H1 (cell line): ENCODE results near the gene C19orf73. TPM values are rescaled to one million over a fixed set of nuclear protein-coding genes. Genes with fewer than 3 reads are reported as not detected.

Experiments used
- CTCF ChIA-PET: fragments of 300-600 bp; sonication (Branson Sonifier 250); formaldehyde crosslinking; loops from one replicate; lab custom pipeline; 2021; ENCODE audit not compliant: partially characterized antibody; lab: Charles Lee
- POLR2A ChIA-PET: fragments of 300-600 bp; sonication (Branson Sonifier 250); formaldehyde crosslinking; loops from one replicate; lab custom pipeline; 2021; ENCODE audit warnings: inconsistent platforms; ENCODE audit not compliant: partially characterized antibody; lab: Charles Lee
- DNase-seq, 2 experiments: peaks; one replicate each; pipeline versions ENCODE4 v3.0.0 to v3.0.0-alpha.2; 2010 to 2022; ENCODE audit warnings: low spot score in 2 of 2, low read depth in 1 of 2, mixed read lengths in 1 of 2
- FAIRE-seq: peaks from 2 replicates; lab custom pipeline; 2011; peaks lifted over from hg19 to GRCh38; lab: Jason Lieb, UNC
- H2AFZ ChIP-seq: 2 replicates; pipeline ENCODE4 v1.8.1; 2012; ENCODE audit warnings: low read length, inconsistent platforms
- H2AK5ac ChIP-seq: 2 replicates; pipeline ENCODE4 v1.6.1; 2013; ENCODE audit warnings: low read depth, low read length
- H2BK120ac ChIP-seq: replicated peaks from 2 replicates; pipeline ENCODE3; 2013; ENCODE audit warnings: low read depth, low read length, inconsistent platforms
- H2BK12ac ChIP-seq: 2 replicates; pipeline ENCODE4 v1.6.1; 2013; ENCODE audit warnings: low read depth, low read length
- H2BK15ac ChIP-seq: 2 replicates; pipeline ENCODE4 v1.6.1; 2013; ENCODE audit warnings: low read length
- H2BK20ac ChIP-seq: 2 replicates; pipeline ENCODE4 v1.6.1; 2013; ENCODE audit warnings: low read length
- H2BK5ac ChIP-seq: 2 replicates; pipeline ENCODE4 v1.6.1; 2013; ENCODE audit warnings: low read depth, low read length
- H3K14ac ChIP-seq: 2 replicates; pipeline ENCODE4 v1.6.1; 2013; ENCODE audit warnings: inconsistent platforms; ENCODE audit not compliant: insufficient read length
- H3K18ac ChIP-seq: 2 replicates; pipeline ENCODE4 v1.6.1; 2013; ENCODE audit warnings: low read length; ENCODE audit errors: extremely low read depth
- H3K23ac ChIP-seq: 2 replicates; pipeline ENCODE4 v1.6.1; 2013; ENCODE audit warnings: inconsistent platforms; ENCODE audit not compliant: insufficient read length
- H3K23me2 ChIP-seq: 2 replicates; pipeline ENCODE4 v1.6.1; 2013; ENCODE audit warnings: low read depth, low read length
- H3K27ac ChIP-seq: 2 replicates; pipeline ENCODE4 v1.6.1; 2011; ENCODE audit warnings: low read depth, low read length, inconsistent platforms
- H3K27me3 ChIP-seq, 4 experiments: replicated peaks in 1 of 4; 1 replicate in 1 of 4; 2 replicates in 3 of 4; pipeline versions ENCODE4 v1.6.1 to v1.8.1; 2011 to 2013; ENCODE audit warnings: low read length in 3 of 4, mild to moderate bottlenecking in 3 of 4, inconsistent platforms in 2 of 4, mixed read lengths in 2 of 4, moderate library complexity in 1 of 4; ENCODE audit not compliant: control insufficient read depth in 3 of 4, insufficient read depth in 3 of 4; ENCODE audit errors: extremely low read depth in 1 of 4
- H3K36me3 ChIP-seq, 4 experiments: 2 replicates each; pipeline versions ENCODE4 v1.6.1 to v1.8.1; 2011 to 2013; ENCODE audit warnings: mild to moderate bottlenecking in 4 of 4, low read length in 3 of 4, moderate library complexity in 2 of 4, control low read depth in 1 of 4, inconsistent platforms in 1 of 4; ENCODE audit not compliant: insufficient read depth in 4 of 4, control insufficient read depth in 2 of 4
- H3K4ac ChIP-seq: replicated peaks from 2 replicates; pipeline ENCODE3; 2013; ENCODE audit warnings: low read length, low read depth, mixed read lengths, inconsistent platforms; ENCODE audit not compliant: insufficient read length
- H3K4me1 ChIP-seq, 4 experiments: replicated peaks in 1 of 4; 1 replicate in 1 of 4; 2 replicates in 3 of 4; pipeline versions ENCODE4 v1.6.1 to v1.8.1; 2011 to 2013; ENCODE audit warnings: low read length in 3 of 4, inconsistent platforms in 2 of 4, mixed read lengths in 1 of 4; ENCODE audit not compliant: insufficient read depth in 4 of 4, control insufficient read depth in 3 of 4
- H3K4me2 ChIP-seq, 2 experiments: 2 replicates each; pipeline versions ENCODE4 v1.6.1 to v1.8.1; 2011 to 2013; ENCODE audit warnings: low read depth in 2 of 2, low read length in 2 of 2, control low read depth in 1 of 2, inconsistent platforms in 1 of 2, mild to moderate bottlenecking in 1 of 2; ENCODE audit not compliant: insufficient read depth in 1 of 2
- H3K4me3 ChIP-seq, 4 experiments: fragments of 200-600, 300-600 bp in 1 of 4; sonication (generic), shearing (Covaris generic), sonication (Bioruptor Twin) in 1 of 4; 2 replicates each; pipeline versions ENCODE4 v1.5.1 to v1.8.1; 2011 to 2016; ENCODE audit warnings: low read length in 4 of 4, low read depth in 3 of 4, control low read depth in 2 of 4, inconsistent platforms in 2 of 4, mild to moderate bottlenecking in 2 of 4, mixed read lengths in 1 of 4, moderate library complexity in 1 of 4; ENCODE audit not compliant: insufficient read depth in 2 of 4; ENCODE audit errors: extremely low read depth in 1 of 4
- H3K56ac ChIP-seq: replicated peaks from 2 replicates; pipeline ENCODE3; 2013; ENCODE audit warnings: low read depth, mild to moderate bottlenecking, mixed read lengths, low read length, inconsistent platforms; ENCODE audit not compliant: insufficient read length
- H3K79me1 ChIP-seq: 2 replicates; pipeline ENCODE4 v1.6.1; 2013; ENCODE audit warnings: low read depth, low read length, control low read depth
- H3K79me2 ChIP-seq, 2 experiments: 2 replicates each; pipeline versions ENCODE4 v1.6.1 to v1.8.1; 2012 to 2013; ENCODE audit warnings: low read length in 2 of 2, mild to moderate bottlenecking in 2 of 2, inconsistent platforms in 1 of 2; ENCODE audit not compliant: insufficient read depth in 2 of 2, control insufficient read depth in 1 of 2
- H3K9ac ChIP-seq, 4 experiments: replicated peaks in 1 of 4; 1 replicate in 1 of 4; 2 replicates in 3 of 4; pipeline versions ENCODE4 v1.6.1 to v1.8.1; 2011 to 2013; ENCODE audit warnings: low read depth in 3 of 4, low read length in 3 of 4, control low read depth in 2 of 4, mild to moderate bottlenecking in 2 of 4, moderate library complexity in 2 of 4, inconsistent platforms in 1 of 4; ENCODE audit errors: extremely low read depth in 1 of 4
- H3K9me3 ChIP-seq, 2 experiments: 2 replicates each; pipeline versions ENCODE4 v1.6.1 to v1.8.1; 2012 to 2013; ENCODE audit warnings: mild to moderate bottlenecking in 2 of 2, moderate library complexity in 2 of 2, control low read depth in 1 of 2, inconsistent platforms in 1 of 2, low read depth in 1 of 2, low read length in 1 of 2, mixed read lengths in 1 of 2; ENCODE audit not compliant: insufficient read depth in 2 of 2
- H4K20me1 ChIP-seq, 2 experiments: replicated peaks in 1 of 2; 2 replicates each; pipeline versions ENCODE3 to v1.8.1; 2011 to 2013; ENCODE audit warnings: inconsistent platforms in 2 of 2, low read length in 2 of 2, mild to moderate bottlenecking in 1 of 2; ENCODE audit not compliant: insufficient read depth in 2 of 2, control insufficient read depth in 1 of 2
- H4K5ac ChIP-seq: 2 replicates; pipeline ENCODE4 v1.6.1; 2013; ENCODE audit warnings: low read length, low read depth, mixed read lengths, inconsistent platforms; ENCODE audit not compliant: insufficient read length
- H4K8ac ChIP-seq: 2 replicates; pipeline ENCODE4 v1.8.0; 2013; ENCODE audit warnings: mild to moderate bottlenecking, moderate library complexity, low read length, inconsistent platforms; ENCODE audit not compliant: insufficient read depth; ENCODE audit errors: extremely low read depth
- H4K91ac ChIP-seq: replicated peaks from 2 replicates; pipeline ENCODE3; 2013; ENCODE audit warnings: low read length, mixed read lengths, inconsistent platforms; ENCODE audit not compliant: insufficient read length
- CHD2 ChIP-seq: IDR thresholded peaks from 2 replicates; pipeline ENCODE4 v1.6.1; 2012; ENCODE audit warnings: low read length, improper control_type of control experiment
- KDM1A ChIP-seq: fragments of 200-600, 300-600 bp; sonication (generic); IDR thresholded peaks from 2 replicates; pipeline ENCODE4 v1.7.1; 2016; ENCODE audit warnings: mild to moderate bottlenecking, low read length, borderline replicate concordance
- POU5F1 ChIP-seq: IDR thresholded peaks from 2 replicates; pipeline ENCODE4 v1.6.1; 2011; ENCODE audit warnings: low read depth, mild to moderate bottlenecking, low read length, moderate library complexity
- RAD21 ChIP-seq, 2 experiments: IDR thresholded peaks in 1 of 2; conservative IDR thresholded peaks in 1 of 2; 2 replicates each; pipeline ENCODE4 v1.6.1; 2011; ENCODE audit warnings: low read depth in 2 of 2, low read length in 2 of 2, improper control_type of control experiment in 1 of 2, inconsistent platforms in 1 of 2, mild to moderate bottlenecking in 1 of 2, moderate library complexity in 1 of 2
- RBBP5 ChIP-seq: IDR thresholded peaks from 2 replicates; pipeline ENCODE4 v1.7.1; 2012; ENCODE audit warnings: low read depth, mild to moderate bottlenecking, inconsistent platforms, low read length, moderate library complexity, borderline replicate concordance
- RXRA ChIP-seq: IDR thresholded peaks from 2 replicates; pipeline ENCODE4 v1.6.1; 2011; ENCODE audit warnings: low read depth, mild to moderate bottlenecking, low read length, moderate library complexity; ENCODE audit not compliant: insufficient read depth
- SIX5 ChIP-seq: IDR thresholded peaks from 2 replicates; pipeline ENCODE4 v1.6.1; 2011; ENCODE audit warnings: mild to moderate bottlenecking, low read depth, low read length
- YY1 ChIP-seq: IDR thresholded peaks from 2 replicates; pipeline ENCODE4 v1.6.1; 2011; ENCODE audit warnings: low read depth, mild to moderate bottlenecking, low read length
- WGBS, 2 experiments: shearing (Covaris generic) in 1 of 2; methylation state at CpG; one replicate each; pipeline versions ENCODE4 v1.1.6 to v1.1.7; 2013 to 2015; ENCODE audit warnings: low lambda C conversion rate in 2 of 2, mixed read lengths in 2 of 2, inconsistent platforms in 1 of 2, low coverage in 1 of 2, missing lambda C conversion rate in 1 of 2; ENCODE audit not compliant: insufficient replicate concordance in 2 of 2, insufficient coverage in 1 of 2, insufficient read length in 1 of 2; ENCODE audit errors: extremely low coverage in 1 of 2, missing lambda C conversion rate in 1 of 2; 5-methylcytosine and 5-hydroxymethylcytosine counted together
- polyA plus RNA-seq, 7 experiments: library from polyadenylated mRNA; depleted of rRNA in 3 of 7; stranded (reverse) in 5 of 7; unstranded in 2 of 7; fragments of >200 nt in 5 of 7; fragments of 200-250 nt in 2 of 7; gene quantifications; 1 replicate in 5 of 7; 2 replicates in 1 of 7; 4 replicates in 1 of 7; pipeline versions ENCODE4 v1.2.1 to v1.2.3, GENCODE V29; 2011 to 2013; ENCODE audit warnings: missing spikeins in 2 of 7, mixed read lengths in 2 of 7
- total RNA-seq: library from RNA; stranded (reverse); fragmentation: NEBNext Ultra II Directional; extraction: Animal tissue kit (Norgen Biotek cat#: 25700); gene quantifications from 2 replicates; pipeline ENCODE4 v1.2.1, GENCODE V29; 2021

The C19orf73 gene
- total and polyA plus RNA-seq, 2 of the 8 experiments (the other 6 are each of a cell fraction or from before 2014, with no cell fraction given) = 2.5 to 4.6 TPM

DNA sequence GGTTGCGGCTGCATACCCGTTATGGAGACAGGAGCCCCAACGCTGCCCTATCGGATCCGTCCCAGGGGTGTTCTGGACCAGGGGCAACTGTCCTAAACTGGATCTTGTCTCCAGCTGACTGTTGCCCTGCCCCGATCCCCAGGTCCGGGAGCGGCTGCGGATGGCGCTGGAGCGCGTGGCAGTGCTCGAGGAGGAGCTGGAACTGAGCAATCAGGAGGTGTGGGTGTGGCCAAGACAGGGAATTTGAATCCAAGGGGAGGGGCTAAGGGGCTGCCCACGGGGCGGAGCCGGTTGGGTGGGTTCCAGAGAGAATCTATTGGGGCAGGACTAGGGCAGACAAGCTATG, 10.3 kb upstream of the C19orf73 start:
- peak overlapping the region; percentile 93 to 98 for H3K4me2 ChIP-seq
- H4K20me1 ChIP-seq = peaks cover 0 to 2% of the 10 kb centered on the region in 2 experiments
- WGBS, 2 experiments = 75% methylated on average over 16 of the region's 16 CpGs; no CpG with 5 or more reads in 1 of the 2 experiments
- no peak overlapping the region for H3K23ac ChIP-seq
- no peak overlapping the region for H3K14ac ChIP-seq
- no peak overlapping the region; the same call in 1 of the 2 replicates for H2AK5ac ChIP-seq
- no peak overlapping the region for H2BK120ac ChIP-seq
- no peak overlapping the region for H3K56ac ChIP-seq
- H3K4me1 ChIP-seq = peaks cover 4 to 19% (median 8%) of the 10 kb centered on the region in 4 experiments
- no peaks in the 10 kb centered on the region for H3K9me3 ChIP-seq
- ChIA-PET POLR2A (interaction anchor here (0.9 to 2.3 kb wide), 11 partner anchors 9 to 324 kb away, joined by 3 to 17 read pairs (median 5); partner anchors contain the start of genes ALDH16A1 and PPFIA3), CTCF (interaction anchor here (0.6 to 9.7 kb wide), 17 partner anchors 9 to 214 kb away, joined by 3 to 99 read pairs (median 5); partner anchors contain the start of genes GYS1 and RUVBL2)
- no peak overlapping the region for H4K91ac ChIP-seq
- H3K27ac ChIP-seq = no peak overlapping the region
- H3K18ac ChIP-seq = peak overlapping the region; percentile 60
- H4K8ac ChIP-seq = no peak overlapping the region
- no peaks in the 10 kb centered on the region for H3K79me1 ChIP-seq
- no peaks in the 10 kb centered on the region; a peak in 2 of 7 replicates for H3K27me3 ChIP-seq
- peaks cover 0 to 3% (median 0%) of the 10 kb centered on the region in 4 experiments; a peak in 1 of 8 replicates for H3K36me3 ChIP-seq
- DNase-seq (peak in 1 of 2 experiments; percentile 63), FAIRE-seq (no peak)
- peak overlapping the region; percentile 20 to 74 (median 52); a peak in 4 of 8 replicates for H3K4me3 ChIP-seq
- no peak overlapping the region for H3K9ac ChIP-seq
- no peak overlapping the region for H2BK5ac ChIP-seq
- H2BK20ac ChIP-seq = no peak overlapping the region
- H3K23me2 ChIP-seq = peaks cover 13% of the 10 kb centered on the region
- H4K5ac ChIP-seq = no peak overlapping the region
- no peak overlapping the region for H3K4ac ChIP-seq
- peak overlapping the region; percentile 100; the same call in 1 of the 2 replicates for H2BK15ac ChIP-seq
- no peak overlapping the region for H2AFZ ChIP-seq
- H3K79me2 ChIP-seq = no peaks in the 10 kb centered on the region
- 0 out of 2 replicates have a peak overlapping the region, but pooled peaks have one; percentile 87 for H2BK12ac ChIP-seq
- no peak for TF ChIP-seq POU5F1
- no peak for TF ChIP-seq KDM1A
- TF ChIP-seq YY1 = no peak
- TF ChIP-seq CHD2 = no peak
- TF ChIP-seq RXRA = no peak
- no peak for TF ChIP-seq SIX5
- TF ChIP-seq RAD21 (IDR thresholded peaks at IDR 0.05 in 1 of 2, conservative IDR thresholded peaks at IDR 0.05 in 1 of 2; ENCODE audit: low read depth in 2 of 2, low read length in 2 of 2) = no peak
- TF ChIP-seq RBBP5 = no peak
